ENCODE data around the gene RDH14.

GRCh38 chr2:18527326-18527725 is 33.1 kb downstream of the RDH14 start:
- TF ChIP-seq, protein P1, sequence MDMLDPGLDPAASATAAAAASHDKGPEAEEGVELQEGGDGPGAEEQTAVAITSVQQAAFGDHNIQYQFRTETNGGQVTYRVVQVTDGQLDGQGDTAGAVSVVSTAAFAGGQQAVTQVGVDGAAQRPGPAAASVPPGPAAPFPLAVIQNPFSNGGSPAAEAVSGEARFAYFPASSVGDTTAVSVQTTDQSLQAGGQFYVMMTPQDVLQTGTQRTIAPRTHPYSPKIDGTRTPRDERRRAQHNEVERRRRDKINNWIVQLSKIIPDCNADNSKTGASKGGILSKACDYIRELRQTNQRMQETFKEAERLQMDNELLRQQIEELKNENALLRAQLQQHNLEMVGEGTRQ (CRISPR knock-in tag; IDR thresholded peaks at IDR 0.05) = no peak
- TF ChIP-seq NR2C2 (CRISPR knock-in tag; IDR thresholded peaks at IDR 0.05) (no peak), CTCF (IDR thresholded peaks at IDR 0.05) (no peak), IRF2 (CRISPR knock-in tag; IDR thresholded peaks at IDR 0.05; ENCODE audit: borderline replicate concordance, low read depth) (no peak), CREB1 (CRISPR knock-in tag; IDR thresholded peaks at IDR 0.05) (no peak), PRRX2 (CRISPR knock-in tag; IDR thresholded peaks at IDR 0.05) (no peak), EMX1 (CRISPR knock-in tag; IDR thresholded peaks at IDR 0.05) (no peak), CREM (CRISPR knock-in tag; IDR thresholded peaks at IDR 0.05) (no peak)
- TF ChIP-seq, protein P2, sequence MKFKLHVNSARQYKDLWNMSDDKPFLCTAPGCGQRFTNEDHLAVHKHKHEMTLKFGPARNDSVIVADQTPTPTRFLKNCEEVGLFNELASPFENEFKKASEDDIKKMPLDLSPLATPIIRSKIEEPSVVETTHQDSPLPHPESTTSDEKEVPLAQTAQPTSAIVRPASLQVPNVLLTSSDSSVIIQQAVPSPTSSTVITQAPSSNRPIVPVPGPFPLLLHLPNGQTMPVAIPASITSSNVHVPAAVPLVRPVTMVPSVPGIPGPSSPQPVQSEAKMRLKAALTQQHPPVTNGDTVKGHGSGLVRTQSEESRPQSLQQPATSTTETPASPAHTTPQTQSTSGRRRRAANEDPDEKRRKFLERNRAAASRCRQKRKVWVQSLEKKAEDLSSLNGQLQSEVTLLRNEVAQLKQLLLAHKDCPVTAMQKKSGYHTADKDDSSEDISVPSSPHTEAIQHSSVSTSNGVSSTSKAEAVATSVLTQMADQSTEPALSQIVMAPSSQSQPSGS (CRISPR knock-in tag; IDR thresholded peaks at IDR 0.05; ENCODE audit: borderline replicate concordance, low read depth) = no peak
- TF ChIP-seq, protein P3, sequence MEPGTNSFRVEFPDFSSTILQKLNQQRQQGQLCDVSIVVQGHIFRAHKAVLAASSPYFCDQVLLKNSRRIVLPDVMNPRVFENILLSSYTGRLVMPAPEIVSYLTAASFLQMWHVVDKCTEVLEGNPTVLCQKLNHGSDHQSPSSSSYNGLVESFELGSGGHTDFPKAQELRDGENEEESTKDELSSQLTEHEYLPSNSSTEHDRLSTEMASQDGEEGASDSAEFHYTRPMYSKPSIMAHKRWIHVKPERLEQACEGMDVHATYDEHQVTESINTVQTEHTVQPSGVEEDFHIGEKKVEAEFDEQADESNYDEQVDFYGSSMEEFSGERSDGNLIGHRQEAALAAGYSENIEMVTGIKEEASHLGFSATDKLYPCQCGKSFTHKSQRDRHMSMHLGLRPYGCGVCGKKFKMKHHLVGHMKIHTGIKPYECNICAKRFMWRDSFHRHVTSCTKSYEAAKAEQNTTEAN (CRISPR knock-in tag; IDR thresholded peaks at IDR 0.05) = no peak

Data from WTC11 (cell line).